ENCODE results near the gene MAPK8.

- TF ChIP-seq MAX (IDR thresholded peaks at IDR 0.05), result no peak
- no peak for TF ChIP-seq EP300 (IDR thresholded peaks at IDR 0.05; ENCODE audit: borderline replicate concordance)
- TF ChIP-seq REST (IDR thresholded peaks at IDR 0.05; ENCODE audit: low read depth), result no peak
- TF ChIP-seq RAD21 (IDR thresholded peaks at IDR 0.05; ENCODE audit: low read depth), result no peak
- TF ChIP-seq EGR1 (IDR thresholded peaks at IDR 0.05), result no peak
- TF ChIP-seq TAF1 (IDR thresholded peaks at IDR 0.05; ENCODE audit: low read depth), result no peak
- TF ChIP-seq USF1 (IDR thresholded peaks at IDR 0.05), result no peak
- no peak for TF ChIP-seq NFIC (IDR thresholded peaks at IDR 0.05)
- no peak for TF ChIP-seq TEAD4 (IDR thresholded peaks at IDR 0.05)
- TF ChIP-seq CEBPB (IDR thresholded peaks at IDR 0.05), result no peak
- no peak for TF ChIP-seq FOXM1 (IDR thresholded peaks at IDR 0.05; ENCODE audit: borderline replicate concordance, low read depth)
- no peak for TF ChIP-seq ZBTB7A (IDR thresholded peaks at IDR 0.05; ENCODE audit: low read depth)
- no peak for TF ChIP-seq YY1 (IDR thresholded peaks at IDR 0.05; ENCODE audit: low read depth)
Observed at GRCh38 chr10:48300556-48300955, 5.9 kb upstream of the MAPK8 start.

Data from Ishikawa (cell line).